Measurements from ENCODE around the gene PLAAT4.

Gene PLAAT4

DNA sequence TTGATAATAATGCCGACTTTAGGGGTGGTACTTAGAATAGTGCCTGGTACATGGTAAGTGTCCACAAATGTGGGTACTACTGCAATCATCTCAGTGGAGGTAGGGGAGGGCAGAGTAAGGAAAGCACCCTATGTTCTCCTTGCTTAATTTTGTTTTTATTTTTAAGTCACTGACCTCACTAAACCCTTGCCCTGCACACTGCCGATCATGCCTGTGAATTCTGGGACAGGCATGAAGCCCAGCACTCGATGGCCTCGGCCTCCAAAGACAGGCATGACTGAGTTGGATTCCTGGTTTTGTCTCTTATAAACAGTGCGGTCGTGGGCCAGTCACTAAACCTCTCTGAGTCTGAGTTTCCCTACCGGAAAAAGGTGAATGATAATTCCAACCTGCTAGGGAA, 23.8 kb upstream of the PLAAT4 start:
- TF ChIP-seq FOXP2 (optimal IDR thresholded peaks at IDR 0.05; ENCODE audit: borderline replicate concordance, extremely low read depth, extremely low read length, insufficient read depth) = no peak
- TF ChIP-seq TAF1 (IDR thresholded peaks at IDR 0.05; ENCODE audit: borderline replicate concordance, insufficient read depth, low read length) = no peak
- TF ChIP-seq, protein P1, sequence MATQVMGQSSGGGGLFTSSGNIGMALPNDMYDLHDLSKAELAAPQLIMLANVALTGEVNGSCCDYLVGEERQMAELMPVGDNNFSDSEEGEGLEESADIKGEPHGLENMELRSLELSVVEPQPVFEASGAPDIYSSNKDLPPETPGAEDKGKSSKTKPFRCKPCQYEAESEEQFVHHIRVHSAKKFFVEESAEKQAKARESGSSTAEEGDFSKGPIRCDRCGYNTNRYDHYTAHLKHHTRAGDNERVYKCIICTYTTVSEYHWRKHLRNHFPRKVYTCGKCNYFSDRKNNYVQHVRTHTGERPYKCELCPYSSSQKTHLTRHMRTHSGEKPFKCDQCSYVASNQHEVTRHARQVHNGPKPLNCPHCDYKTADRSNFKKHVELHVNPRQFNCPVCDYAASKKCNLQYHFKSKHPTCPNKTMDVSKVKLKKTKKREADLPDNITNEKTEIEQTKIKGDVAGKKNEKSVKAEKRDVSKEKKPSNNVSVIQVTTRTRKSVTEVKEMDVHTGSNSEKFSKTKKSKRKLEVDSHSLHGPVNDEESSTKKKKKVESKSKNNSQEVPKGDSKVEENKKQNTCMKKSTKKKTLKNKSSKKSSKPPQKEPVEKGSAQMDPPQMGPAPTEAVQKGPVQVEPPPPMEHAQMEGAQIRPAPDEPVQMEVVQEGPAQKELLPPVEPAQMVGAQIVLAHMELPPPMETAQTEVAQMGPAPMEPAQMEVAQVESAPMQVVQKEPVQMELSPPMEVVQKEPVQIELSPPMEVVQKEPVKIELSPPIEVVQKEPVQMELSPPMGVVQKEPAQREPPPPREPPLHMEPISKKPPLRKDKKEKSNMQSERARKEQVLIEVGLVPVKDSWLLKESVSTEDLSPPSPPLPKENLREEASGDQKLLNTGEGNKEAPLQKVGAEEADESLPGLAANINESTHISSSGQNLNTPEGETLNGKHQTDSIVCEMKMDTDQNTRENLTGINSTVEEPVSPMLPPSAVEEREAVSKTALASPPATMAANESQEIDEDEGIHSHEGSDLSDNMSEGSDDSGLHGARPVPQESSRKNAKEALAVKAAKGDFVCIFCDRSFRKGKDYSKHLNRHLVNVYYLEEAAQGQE (IDR thresholded peaks at IDR 0.05; ENCODE audit: insufficient read depth in 1 of 2, low read depth in 2 of 2, low read length in 2 of 2) = no peak
- no peak for TF ChIP-seq POLR2AphosphoS5 (IDR thresholded peaks at IDR 0.05; ENCODE audit: low read depth, low read length)
- no peak for TF ChIP-seq SIN3A (IDR thresholded peaks at IDR 0.05; ENCODE audit: borderline replicate concordance, insufficient read depth, low read length)

DNA sequence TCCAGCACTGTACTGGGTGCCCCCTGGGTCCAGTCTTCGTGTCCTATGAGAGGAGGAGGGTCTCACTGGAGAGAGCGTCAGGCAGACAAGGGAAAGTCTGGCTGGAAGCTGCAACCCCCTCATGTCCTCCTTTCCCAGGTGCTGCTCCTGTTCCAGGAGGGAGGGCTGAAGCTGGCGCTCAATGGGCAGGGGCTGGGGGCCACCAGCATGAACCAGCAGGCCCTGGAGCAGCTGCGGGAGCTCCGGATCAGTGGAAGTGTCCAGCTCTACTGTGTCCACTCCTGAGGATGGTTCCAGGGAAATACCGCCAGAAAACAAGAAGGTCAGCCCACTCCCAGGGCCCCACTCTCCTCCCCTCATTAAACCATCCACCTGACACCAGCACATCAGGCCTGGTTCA, 20.5 kb upstream of the PLAAT4 start:
- TF ChIP-seq FOXP2 (optimal IDR thresholded peaks at IDR 0.05; ENCODE audit: borderline replicate concordance, extremely low read depth, extremely low read length, insufficient read depth) = no peak
- no peak for TF ChIP-seq POLR2AphosphoS5 (IDR thresholded peaks at IDR 0.05; ENCODE audit: low read depth, low read length)
- no peak for TF ChIP-seq TAF1 (IDR thresholded peaks at IDR 0.05; ENCODE audit: borderline replicate concordance, insufficient read depth, low read length)
- no peak for TF ChIP-seq SIN3A (IDR thresholded peaks at IDR 0.05; ENCODE audit: borderline replicate concordance, insufficient read depth, low read length)
- TF ChIP-seq, protein P1 (IDR thresholded peaks at IDR 0.05; ENCODE audit: insufficient read depth in 1 of 2, low read depth in 2 of 2, low read length in 2 of 2) = no peak

DNA sequence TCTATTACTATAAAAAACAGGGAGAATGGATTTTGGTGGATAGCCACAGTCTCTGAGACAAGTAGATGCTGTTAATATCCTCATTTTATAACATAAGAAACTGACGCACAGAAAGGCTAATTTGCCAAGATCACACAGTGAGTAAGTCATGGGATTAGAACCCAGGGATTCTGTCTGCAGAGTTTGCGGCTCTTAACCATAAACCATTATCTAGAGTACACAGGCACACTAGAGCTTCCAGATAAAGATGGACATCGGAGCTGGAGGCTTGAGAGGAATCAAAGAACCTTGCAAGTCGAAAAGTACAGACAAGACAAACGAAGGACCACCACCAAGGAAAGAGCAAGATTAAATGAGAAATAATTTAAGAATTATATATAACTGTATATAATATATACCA, 19.5 kb upstream of the PLAAT4 start:
- TF ChIP-seq, protein P1 (IDR thresholded peaks at IDR 0.05; ENCODE audit: insufficient read depth in 1 of 2, low read depth in 2 of 2, low read length in 2 of 2) = no peak
- TF ChIP-seq TAF1 (IDR thresholded peaks at IDR 0.05; ENCODE audit: borderline replicate concordance, insufficient read depth, low read length) (no peak), POLR2AphosphoS5 (IDR thresholded peaks at IDR 0.05; ENCODE audit: low read depth, low read length) (no peak), SIN3A (IDR thresholded peaks at IDR 0.05; ENCODE audit: borderline replicate concordance, insufficient read depth, low read length) (no peak)

DNA sequence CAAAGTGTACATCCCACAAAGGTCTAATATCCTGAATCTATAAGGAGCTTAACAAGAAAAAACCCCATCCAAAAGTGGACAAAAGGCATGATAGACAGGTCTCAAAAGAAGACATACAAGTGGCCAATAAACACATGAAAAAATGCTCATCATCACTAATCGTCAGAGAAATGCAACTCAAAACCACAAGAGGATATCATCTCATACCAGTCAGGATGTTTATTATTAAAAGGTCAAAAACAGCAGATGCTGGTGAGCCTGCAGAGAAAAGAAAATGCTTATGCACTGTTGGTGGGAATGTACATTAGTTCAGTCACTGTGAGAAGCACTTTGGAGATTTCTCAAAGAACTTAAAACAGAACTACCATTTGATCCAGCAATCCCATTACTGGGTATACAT, 18.1 kb upstream of the PLAAT4 start:
- TF ChIP-seq POLR2AphosphoS5 (IDR thresholded peaks at IDR 0.05; ENCODE audit: low read depth, low read length) (no peak), SIN3A (IDR thresholded peaks at IDR 0.05; ENCODE audit: borderline replicate concordance, insufficient read depth, low read length) (no peak), TAF1 (IDR thresholded peaks at IDR 0.05; ENCODE audit: borderline replicate concordance, insufficient read depth, low read length) (no peak), FOXP2 (optimal IDR thresholded peaks at IDR 0.05; ENCODE audit: borderline replicate concordance, extremely low read depth, extremely low read length, insufficient read depth) (no peak)
- TF ChIP-seq, protein P1 (IDR thresholded peaks at IDR 0.05; ENCODE audit: insufficient read depth in 1 of 2, low read depth in 2 of 2, low read length in 2 of 2) = no peak

DNA sequence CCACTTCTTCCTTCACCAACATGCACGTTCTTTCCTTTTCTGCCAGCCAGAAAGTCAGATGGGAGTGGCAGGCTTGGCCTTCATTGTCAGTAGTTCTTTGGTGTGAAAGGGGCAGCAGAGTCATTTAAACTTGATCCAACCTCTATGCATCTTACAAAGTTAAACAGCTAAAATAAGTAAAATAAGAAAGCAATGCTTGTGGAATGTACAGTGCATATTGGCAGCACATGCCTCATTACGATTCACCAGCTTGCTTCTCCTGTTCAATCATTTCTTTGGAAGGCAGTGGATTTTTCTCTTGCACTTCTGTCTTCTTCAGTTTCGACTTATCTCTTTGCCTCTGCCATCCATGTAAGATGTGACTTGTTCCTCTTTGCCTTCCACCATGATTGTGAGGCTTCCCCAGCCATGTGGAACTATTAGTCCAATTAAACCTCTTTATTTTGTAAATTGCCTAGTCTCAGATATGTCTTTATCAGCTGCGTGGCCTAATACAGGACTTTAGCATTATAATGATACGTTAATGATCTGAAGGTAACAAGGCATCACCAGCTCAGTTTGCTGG, 15.9 kb upstream of the PLAAT4 start:
- TF ChIP-seq POLR2AphosphoS5 (IDR thresholded peaks at IDR 0.05; ENCODE audit: low read depth, low read length) (no peak), SIN3A (IDR thresholded peaks at IDR 0.05; ENCODE audit: borderline replicate concordance, insufficient read depth, low read length) (no peak), FOXP2 (optimal IDR thresholded peaks at IDR 0.05; ENCODE audit: borderline replicate concordance, extremely low read depth, extremely low read length, insufficient read depth) (no peak), TAF1 (IDR thresholded peaks at IDR 0.05; ENCODE audit: borderline replicate concordance, insufficient read depth, low read length) (no peak)
- TF ChIP-seq, protein P1 (IDR thresholded peaks at IDR 0.05; ENCODE audit: insufficient read depth in 1 of 2, low read depth in 2 of 2, low read length in 2 of 2) = no peak

Data from PFSK-1 (cell line).